ENCODE data around the gene PRXL2A.
A peak's percentile ranks its signal among the peaks of the same experiment; 100 is the strongest.
"Not testable (repeated sequence)": the region's sequence is repeated elsewhere in the genome, so short reads cannot be mapped to it uniquely, and the experiment has no call there.

PRXL2A gene

DNA sequence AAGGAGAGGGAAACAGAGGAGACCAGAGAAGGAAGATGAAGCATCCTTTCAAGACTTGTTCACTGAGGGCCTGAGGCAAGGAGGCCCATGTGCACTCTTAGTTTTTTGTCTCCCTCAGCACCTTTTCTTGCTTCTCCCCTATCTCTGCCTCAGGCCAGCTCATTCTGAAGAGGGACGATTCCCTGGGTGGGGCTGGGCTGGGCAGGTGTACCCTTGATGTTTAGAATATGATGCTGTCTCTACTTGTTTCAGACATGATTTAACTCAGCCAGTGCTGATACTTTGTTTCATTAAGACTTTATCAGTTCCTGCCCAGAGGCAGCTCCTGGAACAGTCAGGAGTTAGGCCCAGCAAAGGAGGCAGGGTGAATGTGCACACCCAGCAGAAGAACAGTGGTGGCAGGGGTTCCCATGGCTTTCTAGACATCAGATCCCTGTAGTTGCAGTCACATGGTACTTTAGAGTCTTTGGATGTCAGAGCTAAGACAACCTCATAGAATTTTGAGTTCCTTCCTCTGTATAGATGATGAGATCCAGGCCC is 3.4 kb downstream of the PRXL2A start:
- no peak for DNase-seq

DNA sequence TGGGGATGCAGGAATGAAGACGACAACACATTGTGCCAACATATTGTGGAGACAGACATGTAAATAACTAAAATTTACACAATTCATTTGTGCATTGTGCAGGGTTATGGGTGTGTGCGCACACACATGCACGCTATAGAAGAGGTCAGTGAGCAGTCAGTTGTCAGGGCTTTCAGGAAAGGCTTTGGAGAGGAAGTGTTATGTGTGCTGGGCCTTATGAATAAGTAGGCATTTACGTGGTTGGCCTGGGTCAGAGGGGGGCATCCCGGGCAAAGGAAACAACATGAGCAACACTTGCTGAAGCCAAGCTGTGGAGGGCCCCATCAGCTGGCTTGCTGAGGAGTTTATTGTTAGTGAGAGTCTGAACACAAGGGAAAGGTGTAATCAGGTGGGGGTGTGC is 4.1 kb downstream of the PRXL2A start:
- DNase-seq, result no peak

DNA sequence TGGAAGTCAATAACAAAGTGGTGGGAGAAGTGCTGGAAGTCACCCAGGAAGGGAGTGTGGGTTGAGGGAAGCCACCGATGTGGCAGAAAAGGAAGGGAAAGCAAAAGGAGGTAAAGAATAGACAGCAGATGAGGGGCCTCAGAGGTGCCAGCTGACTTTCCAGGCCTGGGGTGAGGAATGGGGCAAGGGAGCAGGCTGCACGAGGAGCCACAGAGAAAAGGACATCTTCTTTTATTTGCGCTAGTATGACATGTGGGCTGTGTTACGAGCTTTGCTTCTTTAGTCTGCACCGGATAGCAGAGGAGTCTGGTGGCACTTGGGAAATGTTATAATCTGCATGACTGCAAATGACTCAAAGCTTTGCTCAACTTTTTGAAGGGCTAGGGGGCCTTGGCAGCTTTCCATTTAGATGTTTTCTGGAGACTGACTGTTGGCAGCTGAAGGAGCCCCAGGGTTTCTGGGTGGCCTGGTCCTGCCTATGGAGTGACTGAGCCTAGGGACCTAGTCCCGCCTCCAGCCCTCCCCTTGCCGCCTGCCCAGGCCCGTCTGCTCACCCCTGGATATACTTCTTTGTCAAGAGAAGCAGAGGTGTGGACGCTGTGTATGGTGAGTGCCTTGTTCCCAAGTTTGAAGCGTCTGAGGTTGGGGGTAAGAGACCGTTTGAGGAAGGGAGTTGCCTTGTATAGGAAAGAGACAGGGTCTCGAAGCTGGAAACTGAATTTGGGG is 5.1 kb downstream of the PRXL2A start:
- peak; percentile 44 for DNase-seq

DNA sequence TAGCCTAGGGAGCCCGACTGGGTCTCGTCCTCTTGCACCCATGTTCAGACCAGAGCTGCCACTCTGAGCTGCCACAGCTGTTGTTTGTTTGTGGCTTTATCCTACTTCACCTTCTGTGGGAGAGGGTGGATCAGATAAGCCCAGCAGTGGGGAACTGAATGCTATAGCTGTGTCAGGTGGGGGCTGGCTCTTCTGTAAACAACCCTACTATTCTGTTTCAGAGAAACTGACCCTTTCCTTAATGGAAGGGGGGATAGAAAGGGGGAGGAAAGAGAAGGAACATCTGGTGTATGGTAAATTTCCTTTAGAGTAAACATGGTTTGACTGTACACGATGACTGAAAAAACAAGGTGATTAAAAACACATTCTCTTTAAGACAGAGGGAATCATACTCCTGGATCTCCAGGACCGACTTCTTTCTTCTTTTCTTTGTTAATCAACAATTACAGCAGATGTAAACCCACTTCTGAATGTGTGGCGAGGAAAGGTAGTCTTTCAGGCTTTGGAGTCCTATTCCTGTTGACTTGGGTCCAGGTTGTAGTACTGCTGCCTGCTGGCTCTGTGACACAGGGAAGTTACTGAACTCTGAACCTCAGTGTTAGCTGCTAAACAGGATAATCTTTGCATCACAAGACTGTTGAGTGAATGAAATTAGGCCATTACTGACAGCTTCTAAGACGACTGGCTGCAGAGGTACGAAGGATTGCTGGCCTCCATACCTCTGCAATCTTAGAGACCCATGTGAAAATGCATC is 6.0 kb downstream of the PRXL2A start:
- DNase-seq, result no peak

DNA sequence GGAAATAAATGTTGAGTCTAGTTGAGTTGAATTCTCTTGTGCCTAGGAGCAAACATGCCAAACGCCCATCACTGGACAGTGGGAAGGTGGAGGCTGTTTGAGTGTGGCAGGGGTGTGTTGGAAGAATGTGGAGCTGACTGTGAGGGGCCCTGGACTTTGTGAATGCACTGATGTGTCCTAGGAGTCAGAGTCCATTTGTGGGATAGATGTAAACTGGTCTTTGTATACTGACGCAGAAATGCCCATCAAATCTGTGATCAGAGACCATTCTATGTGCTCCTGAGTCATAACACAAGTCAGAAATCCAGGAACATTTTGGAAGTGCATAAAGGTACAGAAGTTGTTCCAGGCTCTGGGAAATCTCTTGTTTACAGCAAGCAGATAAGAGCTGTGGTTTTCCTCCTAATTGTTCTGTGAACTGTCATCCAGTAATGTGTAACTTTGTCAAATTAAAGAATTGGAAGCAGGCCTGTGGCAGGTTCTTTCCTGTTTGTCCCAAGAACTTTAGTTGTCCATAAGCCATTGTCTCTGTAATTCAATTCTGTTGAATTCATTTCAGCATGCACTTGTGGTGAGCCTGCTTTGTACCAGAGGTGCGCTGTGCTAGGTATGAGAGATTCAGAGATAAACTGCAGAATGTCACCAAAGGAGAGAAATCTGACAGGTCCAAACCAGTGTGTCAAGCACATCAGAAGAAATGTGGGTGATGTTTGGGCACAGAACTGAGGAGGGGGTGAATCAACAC is 7.6 kb downstream of the PRXL2A start:
- DNase-seq, result no peak

DNA sequence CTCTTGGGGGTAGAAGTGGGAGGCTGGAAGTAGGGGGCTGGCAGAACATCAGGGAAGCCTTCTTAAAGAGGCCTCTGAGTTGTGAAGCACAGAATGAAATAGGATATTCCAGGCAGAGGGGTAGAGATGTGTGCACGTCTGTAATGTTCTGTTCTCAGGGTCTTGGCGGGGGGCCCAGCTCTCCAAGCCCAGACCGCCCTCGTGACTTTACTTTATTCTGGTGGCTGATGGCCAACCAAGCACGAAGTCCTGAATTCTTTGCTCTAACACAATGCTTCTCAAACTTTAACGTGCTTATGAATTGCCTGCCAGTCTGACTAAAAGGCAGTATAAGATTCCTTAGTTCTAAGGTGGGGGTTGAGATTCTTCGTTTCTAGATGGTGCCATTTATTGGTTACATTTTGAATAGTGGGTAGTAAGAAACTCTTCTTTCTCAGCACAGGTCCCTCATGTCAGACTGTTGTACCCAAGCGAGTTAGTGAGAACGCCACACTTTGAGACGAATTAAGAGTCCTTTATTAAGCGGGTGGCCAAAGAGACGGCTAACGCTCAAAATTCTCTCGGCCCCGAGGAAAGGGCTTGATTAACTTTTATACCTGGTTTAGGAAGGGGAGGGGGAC is 8.2 kb downstream of the PRXL2A start:
- peak; percentile 90 for DNase-seq

DNA sequence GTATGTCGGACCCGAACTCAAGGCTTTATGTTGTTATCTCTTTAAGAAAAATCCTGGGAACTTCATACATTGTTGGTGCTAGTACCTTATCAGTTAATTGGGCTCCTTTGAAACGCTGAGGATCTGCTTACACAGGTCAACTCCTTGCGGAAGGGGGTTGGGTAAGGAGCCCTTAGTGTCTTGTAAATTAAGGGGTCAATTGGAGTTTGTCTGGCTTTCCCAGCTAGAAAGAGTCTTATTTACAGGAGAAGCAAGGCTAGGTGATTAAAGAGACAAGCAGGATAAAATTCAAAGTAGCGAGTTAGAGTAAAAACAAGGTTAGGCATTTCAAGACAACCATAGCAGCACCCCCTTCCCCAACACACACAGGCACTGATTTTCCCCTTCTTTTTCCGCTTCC is 8.9 kb downstream of the PRXL2A start:
- not testable (repeated sequence) for DNase-seq

DNA sequence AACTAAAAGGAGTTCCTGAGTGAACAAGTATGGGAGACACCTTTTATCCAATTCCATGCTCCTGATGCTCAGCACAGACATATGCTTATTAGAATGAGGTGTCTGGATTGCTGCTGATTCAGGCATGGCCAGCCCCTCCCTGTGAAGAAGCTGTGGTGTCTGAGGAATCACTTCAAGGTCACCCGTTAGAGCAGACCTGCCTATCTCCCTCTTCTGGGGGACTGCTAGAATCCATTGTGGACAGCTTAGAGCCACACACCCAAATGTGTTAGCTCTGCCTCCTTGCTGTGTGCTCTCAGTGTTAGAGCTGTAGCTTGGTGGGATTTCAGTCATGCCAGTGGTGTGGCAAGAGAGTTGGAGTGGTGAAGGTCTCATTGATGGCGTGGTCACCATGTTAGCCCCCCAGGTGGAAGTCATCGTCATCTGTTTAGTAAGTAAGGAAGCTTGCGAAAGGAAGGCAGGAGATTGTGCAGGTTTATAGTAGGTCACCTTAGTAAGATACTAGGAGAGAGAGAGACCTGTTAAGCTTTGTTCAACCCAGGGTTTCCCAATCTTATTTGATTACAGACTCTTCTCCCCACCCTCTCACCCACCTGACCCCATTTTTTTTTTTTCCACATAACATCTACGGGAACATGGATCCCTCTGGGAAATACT is 12.8 kb downstream of the PRXL2A start:
- no peak for DNase-seq

DNA sequence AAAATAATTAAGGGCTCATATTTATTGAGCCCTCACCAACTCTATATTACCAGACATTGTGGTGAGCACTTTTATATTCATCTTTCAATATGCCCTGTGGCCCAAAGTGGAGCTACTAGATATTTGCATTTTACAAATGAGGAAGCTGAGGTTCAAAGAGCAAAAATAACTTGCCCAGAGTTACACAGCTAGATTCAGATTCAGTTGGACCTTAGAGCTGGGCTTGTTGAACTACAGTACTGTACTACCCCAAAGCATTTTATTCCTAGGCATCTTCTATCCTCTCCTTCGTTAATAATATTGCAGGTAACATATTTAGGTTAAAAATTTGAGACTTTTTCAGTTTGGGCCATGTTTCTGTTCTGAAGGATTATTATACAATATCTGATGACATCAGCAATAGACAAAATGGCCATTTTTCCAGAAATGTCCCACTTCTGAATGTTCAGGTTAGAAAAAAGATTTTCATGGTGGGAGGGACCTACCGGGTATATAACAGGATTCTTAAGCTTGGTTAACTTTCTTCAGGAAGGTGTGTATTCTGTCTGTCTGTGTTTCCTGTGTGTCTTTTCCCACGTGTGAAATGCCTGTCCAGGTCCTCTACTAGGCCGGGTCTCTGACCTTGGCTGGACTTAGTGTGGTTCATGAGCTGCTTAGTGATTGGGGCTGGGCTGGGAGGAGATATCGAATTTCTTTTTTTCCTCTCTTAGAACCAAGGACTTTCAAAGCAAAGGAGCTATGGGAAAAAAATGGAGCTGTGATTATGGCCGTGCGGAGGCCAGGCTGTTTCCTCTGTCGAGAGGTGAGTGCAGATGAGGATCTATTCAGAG is 13.6 kb downstream of the PRXL2A start:
- no peak for DNase-seq

DNA sequence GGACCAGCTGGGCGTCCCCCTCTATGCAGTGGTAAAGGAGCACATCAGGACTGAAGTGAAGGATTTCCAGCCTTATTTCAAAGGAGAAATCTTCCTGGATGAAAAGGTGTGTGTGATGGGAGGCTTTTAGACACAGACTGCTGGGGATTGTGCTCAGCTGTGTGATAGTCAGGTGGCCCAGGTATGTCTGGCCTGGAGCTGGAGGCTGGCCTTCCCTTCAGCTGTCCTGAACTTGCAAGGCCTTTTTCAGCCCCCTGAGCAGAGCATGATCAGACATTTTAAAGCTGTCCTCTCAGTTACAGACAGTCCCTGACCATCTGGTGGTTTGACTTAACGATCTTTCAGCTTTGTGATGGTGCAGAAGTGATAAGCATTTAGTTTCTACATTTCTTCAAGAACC is 17.6 kb downstream of the PRXL2A start:
- DNase-seq, result no peak

DNA sequence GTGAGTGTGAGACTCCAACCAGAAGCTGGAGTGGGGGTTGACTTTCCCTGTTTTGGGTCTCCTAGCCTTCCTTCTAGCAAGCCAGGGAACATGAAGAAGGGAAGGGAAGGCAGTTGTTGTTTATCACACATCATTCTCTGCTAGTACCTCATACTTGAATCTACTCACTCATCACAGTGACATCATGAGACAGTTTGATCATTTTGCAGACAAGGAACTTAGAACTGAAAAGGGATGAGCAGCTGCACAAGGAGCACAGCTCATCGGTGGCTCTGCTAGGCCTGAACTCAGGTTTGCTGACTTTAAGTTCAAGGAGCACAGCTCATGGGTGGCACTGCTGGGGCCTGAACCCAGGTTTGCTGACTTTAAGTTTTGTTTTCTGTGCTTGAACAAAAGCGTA is 19.2 kb downstream of the PRXL2A start:
- DNase-seq, result no peak

DNA sequence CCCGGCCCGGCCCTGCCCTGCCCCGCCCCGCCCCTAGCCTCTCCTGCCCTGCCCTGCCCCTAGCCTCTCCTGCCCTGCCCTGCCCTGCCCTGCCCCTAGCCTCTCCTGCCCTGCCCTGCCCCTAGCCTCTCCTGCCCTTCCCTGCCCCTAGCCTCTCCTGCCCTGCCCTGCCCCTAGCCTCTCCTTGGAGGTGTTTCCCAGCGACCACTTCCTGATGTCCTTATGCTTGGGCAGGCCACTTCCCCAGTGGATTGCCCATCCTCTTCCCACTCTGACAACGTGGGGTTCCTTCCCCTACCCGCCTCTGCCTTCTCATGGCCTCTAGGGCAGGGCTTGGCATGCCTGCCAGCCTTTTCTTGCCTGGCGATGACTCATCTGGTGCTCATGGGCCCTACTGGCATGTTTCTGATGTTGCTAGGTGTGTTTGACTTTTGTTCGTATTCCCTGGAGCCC is 21.2 kb downstream of the PRXL2A start:
- no peak for DNase-seq

DNA sequence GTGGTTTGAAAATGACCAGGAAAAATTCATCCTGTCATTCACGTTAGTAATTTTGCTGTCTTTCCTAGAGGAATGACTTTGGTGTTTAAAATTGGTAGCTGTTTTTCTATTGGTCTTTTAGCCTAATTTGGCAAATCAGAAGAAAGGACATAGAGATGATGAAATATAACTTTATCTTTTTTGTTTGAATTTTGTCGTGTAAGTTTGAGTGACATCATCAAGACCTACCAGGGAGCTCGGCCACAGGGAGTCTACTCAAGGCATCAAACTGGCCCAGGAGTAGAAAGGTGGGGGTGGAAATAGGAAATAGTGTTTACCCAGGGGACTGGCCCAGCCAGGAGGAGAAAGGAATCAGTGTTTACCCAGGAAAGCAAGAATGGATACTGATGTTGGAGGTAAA is 24.8 kb downstream of the PRXL2A start:
- no peak for DNase-seq

DNA sequence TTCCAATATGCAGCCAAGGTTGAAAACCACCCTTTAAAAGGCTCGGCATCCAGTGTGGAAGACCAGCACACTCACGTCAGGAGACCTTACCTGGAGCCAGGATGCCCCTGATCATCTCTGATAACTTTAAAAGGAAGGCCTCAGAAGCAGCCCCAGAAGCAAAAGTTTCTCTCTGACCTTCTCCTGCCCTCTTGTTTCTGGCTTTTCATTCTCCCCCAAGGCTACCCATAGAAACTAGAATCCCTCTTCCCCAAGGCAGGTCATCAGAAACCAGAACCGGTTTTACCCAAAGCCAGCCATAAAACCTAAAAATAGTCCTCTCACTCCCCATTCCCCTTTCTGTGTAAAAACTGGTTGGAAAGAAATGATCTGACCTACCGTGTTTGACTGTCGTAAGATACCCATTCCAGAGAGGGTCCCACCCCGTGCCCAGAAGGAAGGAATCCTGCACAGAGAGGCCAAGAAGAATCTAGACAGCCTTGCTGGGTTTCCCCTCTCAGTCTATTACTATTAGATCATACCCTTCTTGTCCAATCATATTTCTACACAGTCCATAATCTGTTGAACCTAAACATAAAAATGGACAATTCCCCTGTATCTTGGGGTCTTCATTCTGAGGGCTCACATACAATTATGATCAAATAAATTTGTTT is 28.2 kb downstream of the PRXL2A start:
- DNase-seq, result no peak

DNA sequence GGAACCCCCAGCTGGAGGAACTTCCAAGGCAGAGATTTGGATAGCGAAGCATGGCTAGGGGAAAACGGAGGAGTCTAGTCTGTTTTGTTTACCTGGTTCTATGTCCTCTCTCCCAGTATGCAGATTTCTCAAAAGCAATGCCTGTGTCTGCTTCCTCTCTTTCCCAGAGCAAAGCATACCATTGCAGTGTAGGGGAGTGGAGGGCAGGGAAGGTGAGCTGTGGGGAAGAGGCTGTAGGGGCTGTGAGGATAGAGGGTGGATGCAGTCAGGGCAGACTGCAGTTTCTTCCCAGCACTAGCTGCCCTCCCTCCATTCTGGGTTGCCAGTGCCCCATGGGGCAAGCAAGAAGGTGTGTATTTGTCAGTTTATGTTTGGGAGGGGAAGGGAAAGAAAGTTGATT is 28.9 kb downstream of the PRXL2A start:
- no peak for DNase-seq

DNA sequence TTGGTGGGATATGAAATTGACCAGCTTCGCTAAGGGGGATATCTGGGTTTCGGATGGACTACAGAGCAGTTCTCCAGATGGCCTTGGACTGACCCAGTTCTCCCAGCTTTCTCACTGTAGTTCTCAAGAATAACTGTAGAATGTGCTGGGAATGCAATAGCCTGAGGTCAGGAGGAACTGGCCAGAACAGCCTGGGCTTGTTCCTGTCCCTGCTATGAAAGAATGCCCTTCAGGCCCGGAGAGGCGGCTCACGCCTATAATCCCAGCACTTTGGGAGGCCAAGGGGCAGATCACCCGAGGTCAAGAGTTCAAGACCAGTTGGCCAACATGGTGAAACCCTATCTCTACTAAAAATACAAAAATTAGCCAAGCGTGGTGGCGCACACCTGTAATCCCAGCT is 33.5 kb downstream of the PRXL2A start:
- DNase-seq, result no peak

DNA sequence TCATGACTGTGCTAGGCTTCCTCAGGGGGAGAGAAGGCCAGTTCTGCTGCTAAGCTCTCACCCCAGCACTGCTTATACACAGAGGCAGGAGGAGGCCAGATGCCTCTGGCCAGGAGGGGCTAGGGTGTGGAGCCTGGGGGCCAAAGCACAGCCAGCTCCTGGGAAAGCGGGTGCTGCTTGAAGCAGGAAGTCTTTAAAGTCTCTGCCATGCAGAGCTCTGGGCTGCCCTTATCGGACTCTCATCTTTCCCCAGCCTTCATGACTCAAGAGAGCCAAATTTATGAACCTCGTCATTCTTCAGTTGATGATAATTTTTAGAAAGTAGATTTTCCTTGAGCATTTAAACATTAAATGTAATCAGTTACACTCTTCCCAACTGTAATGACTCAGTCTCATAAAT is 34.5 kb downstream of the PRXL2A start:
- DNase-seq, result no peak

DNA sequence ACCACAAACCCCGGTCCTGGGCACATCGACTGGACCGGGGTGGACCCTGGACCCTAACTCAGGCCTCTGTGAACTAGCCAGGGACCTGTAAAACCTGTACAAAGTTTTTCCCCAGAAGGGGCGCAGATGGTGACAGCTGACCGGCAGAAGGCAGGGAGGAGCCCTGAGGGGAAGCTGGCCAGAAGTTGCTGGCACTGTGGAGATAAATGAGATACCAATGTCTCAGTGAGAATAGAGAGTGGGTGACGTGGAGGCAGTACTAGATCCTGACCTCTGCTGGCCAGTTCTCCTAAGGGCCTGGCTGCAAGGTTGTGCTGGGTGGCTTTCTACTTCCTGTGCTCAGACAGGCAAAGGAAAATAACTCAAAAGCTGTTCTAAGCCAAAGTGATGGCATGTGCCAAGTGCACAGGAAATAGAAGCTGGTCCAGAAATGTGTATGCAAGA is 35.2 kb downstream of the PRXL2A start:
- no peak for DNase-seq

DNA sequence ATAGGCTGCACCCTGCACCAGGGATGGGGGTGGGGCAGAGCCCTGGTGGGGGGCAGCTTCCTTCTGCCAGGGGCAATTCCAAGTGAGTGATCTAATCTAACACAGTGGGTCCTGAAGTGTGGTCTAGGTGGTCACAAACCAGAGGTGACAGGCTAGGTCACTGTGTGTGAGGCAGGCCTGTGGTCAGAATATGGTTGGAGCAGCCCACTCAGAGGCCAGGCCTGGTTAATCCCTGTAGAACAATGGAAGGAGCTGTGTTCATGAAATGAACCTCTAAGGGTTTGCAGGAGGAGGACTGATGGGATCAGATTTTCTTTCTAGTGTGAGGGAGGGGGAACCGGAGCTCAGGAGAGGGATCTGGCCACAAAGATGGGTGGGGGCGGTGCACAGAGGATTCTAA is 35.8 kb downstream of the PRXL2A start:
- DNase-seq, result no peak

DNA sequence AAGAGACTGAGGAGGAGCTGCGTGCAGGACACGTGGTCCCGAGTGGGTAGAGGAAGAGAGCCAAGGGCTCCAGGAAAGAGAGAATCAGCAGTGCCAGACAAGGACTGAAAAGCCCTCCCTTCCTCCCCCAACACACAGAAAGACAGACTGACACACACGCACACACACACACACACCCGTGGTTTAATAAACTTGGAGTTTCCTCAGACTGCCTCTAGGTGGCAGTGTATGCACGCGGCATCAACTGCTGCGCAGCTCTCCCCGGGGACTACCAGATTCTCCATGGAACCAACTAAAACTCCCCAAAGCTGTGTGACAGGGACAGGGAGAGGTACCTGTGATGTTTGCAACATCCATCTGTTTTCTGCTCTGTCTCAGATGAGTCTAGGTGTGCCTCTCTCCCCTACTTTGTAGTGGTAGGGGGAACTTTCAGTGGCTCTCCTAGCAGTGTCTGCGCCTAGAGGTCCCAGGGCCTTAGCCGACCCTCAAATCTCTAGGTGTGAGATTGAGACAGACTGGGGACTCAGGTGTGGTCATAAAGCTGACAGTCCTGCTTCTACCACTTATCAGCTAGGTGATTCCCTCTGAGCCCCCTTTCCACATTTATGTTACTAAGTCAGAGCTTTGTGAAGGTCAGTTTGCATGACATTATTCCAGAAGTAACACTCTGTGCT is 36.4 kb downstream of the PRXL2A start:
- DNase-seq, result no peak

All from right hindlimb (tissue), 1 donor.